Activated CD8-positive, alpha-beta memory T cell treated with anti-CD3 and anti-CD28 coated beads for 36 hours (primary cell): Measurements from ENCODE around the gene DPM3. TPM values are rescaled to one million over a fixed set of nuclear protein-coding genes. Genes with fewer than 3 reads are reported as not detected.

Experiments used
- CTCF ChIA-PET: fragments of 350-600 bp; sonication (Branson Sonifier 250); formaldehyde crosslinking; loops from one replicate; lab custom pipeline; 2021; ENCODE audit warnings: antibody characterized with exemption; lab: Charles Lee
- POLR2A ChIA-PET: fragments of 350-600 bp; sonication (Branson Sonifier 250); formaldehyde crosslinking; loops from one replicate; lab custom pipeline; 2021; ENCODE audit warnings: antibody characterized with exemption; lab: Charles Lee
- total RNA-seq, 2 experiments: library from RNA; stranded (reverse); gene quantifications; one replicate each; pipeline ENCODE4 v1.2.3, GENCODE V29; 2021

The DPM3 gene
- total RNA-seq, 2 experiments from 2014 or later = 31.3 to 32.0 TPM

GRCh38 chr1:155134322-155134721 lies 6.0 kb downstream of the DPM3 start:
- CTCF ChIA-PET = interaction anchor here (1.0 to 4.0 kb wide), 6 partner anchors 33 to 60 kb away, joined by 5 to 16 read pairs (median 8); partner anchors contain the start of gene KRTCAP2
- POLR2A ChIA-PET = no interaction called here

DNA sequence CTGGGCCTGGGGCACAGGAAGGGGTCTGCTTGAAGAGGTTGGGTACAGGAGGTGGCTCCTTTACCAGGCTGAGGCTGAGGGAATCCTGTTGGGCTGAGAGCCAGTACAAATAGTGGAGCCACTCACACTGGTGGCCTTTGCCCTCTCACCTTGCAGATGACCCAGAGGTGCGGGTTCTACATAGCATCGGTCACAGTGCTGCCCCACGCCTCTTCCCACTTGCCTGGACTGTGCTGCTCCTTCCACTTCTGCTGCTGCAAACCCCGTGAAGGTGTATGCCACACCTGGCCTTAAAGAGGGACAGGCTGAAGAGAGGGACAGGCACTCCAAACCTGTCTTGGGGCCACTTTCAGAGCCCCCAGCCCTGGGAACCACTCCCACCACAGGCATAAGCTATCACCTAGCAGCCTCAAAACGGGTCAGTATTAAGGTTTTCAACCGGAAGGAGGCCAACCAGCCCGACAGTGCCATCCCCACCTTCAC lies 6.5 kb downstream of the DPM3 start:
- POLR2A ChIA-PET = no interaction called here

DNA sequence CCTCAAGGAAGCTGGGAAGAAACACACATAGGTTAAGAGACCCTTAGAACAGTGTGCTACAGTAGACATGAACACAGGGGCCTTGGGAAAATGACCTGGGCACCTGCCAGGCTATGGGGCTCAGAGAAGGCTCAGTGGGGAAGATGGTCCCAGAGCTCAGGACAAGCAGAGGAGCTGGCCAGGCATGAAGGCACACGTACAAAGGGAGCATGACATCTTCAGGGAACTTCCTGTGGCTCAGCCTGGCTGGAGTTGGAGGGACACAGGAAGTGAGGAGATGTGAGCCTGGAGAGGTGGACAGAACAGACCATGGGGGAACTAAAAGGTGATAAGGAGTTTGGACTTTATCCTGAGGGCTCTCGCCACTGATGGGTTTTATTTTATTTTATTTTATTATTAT lies 8.5 kb downstream of the DPM3 start:
- CTCF ChIA-PET = interaction anchor here (1.2 kb wide), 1 partner anchor 41 kb away, joined by 3 read pairs; the partner anchor contains the start of gene KRTCAP2
- POLR2A ChIA-PET = no interaction called here

More for the DNA sequence above, 6.5 kb downstream of the DPM3 start:
- CTCF ChIA-PET = interaction anchor here (1.4 to 4.0 kb wide), 5 partner anchors 13 to 48 kb away, joined by 3 to 16 read pairs (median 8); partner anchors contain the start of gene KRTCAP2

- ChIA-PET CTCF (interaction anchor here (1.0 kb wide), 1 partner anchor 41 kb away, joined by 3 read pairs; the partner anchor contains the start of gene KRTCAP2), POLR2A (no interaction called here)
Measured at GRCh38 chr1:155131285-155131684, 9.0 kb downstream of the DPM3 start.

DNA sequence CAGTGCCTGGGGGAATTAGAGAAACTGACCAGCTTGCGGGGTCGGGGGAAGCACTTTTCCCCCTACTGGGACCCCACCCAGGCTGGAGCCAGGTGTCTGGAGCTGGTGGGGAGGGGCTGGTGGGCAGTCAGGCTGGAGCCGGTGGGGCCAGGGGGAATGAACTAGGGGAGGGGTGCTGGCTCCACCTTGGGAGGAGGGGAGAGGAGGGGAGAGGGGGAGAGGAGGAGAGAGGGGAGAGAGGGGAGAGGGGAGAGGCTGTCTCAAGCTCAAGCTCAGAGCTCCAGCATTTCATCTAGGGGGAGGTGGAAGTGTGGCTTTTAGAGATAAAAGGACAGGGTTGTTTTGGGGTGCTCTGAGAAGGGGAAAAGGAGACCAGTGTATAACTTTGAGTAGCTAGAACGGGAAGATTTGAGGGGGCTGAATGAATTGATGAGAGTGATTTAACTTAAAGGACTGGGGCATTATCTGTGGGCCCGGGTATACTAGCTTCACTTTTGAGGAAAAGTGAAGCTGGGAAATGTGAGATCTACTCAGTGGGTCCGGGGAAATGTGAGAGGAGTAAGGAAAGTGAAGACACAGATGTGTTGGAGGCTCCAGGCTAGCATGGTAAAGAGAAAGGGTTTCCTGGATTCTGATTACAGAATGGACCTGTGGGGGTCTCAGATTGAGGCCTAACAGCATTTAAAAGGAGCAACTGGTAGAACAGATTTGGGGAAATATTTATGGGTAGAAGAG lies 9.9 kb downstream of the DPM3 start:
- POLR2A ChIA-PET = no interaction called here
- CTCF ChIA-PET = interaction anchor here (0.8 to 4.4 kb wide), 4 partner anchors 37 to 42 kb away, joined by 3 to 14 read pairs (median 5); partner anchors contain the start of gene KRTCAP2

DNA sequence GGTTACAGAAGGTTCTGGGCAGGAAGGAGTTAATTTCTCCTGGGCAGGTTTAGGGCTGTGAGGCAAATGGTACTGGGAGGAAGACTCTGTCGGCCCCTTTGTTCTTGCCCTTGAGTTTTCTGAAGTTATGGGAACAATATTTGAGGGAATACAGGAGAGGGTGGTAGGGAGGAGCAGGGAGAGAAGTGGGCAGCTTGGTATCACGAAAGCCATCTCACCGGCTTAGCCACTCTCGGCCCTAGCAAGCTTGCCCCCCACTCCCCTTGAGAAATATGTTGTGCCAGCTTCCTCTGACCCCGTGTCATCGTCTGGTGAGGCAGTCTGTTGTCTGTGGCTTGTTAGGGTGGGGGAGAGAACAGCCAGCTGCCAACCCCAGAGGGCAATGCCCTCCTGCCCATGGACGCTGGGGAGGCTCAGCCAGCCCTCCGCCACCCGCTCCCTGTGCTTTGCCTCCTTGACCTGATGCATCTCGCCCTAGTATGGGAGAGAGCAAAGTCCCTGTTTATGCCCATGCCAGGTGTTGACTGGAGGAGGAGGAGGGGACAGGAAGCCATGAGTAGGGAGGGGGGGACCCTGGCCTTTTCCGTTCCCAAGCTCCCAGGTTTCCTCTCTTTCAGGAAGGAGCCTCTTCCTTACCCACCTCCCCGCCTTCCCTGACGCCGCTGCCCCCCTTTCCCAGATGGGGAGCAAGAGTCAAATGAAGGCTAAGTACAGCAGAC lies 11.4 kb downstream of the DPM3 start:
- CTCF ChIA-PET = interaction anchor here (0.7 to 4.4 kb wide), 5 partner anchors 37 to 113 kb away, joined by 3 to 14 read pairs (median 4); partner anchors contain the start of gene KRTCAP2
- POLR2A ChIA-PET = no interaction called here

DNA sequence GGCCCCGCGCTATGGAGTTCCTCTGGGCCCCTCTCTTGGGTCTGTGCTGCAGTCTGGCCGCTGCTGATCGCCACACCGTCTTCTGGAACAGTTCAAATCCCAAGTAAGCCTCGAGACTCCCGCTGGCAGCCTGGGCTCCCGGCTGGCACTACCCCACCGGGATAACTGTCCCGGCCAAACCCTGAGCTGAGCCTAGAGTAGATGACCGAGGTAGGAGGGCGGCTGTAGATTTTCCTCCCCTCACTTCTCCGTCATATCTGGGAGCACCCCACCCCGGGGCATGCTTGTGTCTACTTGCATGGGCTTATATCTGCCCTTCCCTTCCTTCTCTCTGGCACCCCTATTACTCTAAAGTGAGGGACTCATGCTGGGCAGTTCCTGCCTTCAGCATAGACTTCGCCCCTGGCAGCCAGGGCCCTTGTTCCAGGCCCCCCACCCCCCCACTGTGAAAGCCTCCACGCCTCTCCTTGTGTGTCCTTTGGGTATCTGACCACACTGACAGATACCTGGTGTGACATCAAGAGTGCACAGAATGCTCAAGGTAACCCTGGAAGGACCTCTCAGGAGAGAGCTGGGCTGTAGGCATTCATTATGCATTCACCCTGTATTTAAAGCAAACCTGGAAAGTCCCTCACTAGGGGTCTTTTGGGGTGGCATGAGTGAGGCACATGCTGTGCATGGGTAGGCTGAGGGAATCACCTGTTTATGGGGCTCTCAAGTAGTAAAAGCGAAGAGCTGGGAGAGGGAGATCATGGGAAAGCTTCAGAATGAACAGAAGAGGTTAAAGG lies 12.2 kb downstream of the DPM3 start:
- POLR2A ChIA-PET = no interaction called here

GRCh38 chr1:155127105-155127966 lies 13.0 kb downstream of the DPM3 start, which contains the start of gene EFNA1:
Gene EFNA1, plus strand, starts transcription at chr1:155127876. Its CDS starts 102 bp downstream, at chr1:155127978.
- CTCF ChIA-PET = interaction anchor here (2.5 to 4.4 kb wide), 2 partner anchors 36 to 40 kb away, joined by 8 to 14 read pairs; no protein-coding TSS in a partner anchor
- POLR2A ChIA-PET = no interaction called here

More for the DNA sequence above, 12.2 kb downstream of the DPM3 start:
- CTCF ChIA-PET = interaction anchor here (1.0 to 4.4 kb wide), 4 partner anchors 36 to 45 kb away, joined by 3 to 14 read pairs (median 6); partner anchors contain the start of gene KRTCAP2

DNA sequence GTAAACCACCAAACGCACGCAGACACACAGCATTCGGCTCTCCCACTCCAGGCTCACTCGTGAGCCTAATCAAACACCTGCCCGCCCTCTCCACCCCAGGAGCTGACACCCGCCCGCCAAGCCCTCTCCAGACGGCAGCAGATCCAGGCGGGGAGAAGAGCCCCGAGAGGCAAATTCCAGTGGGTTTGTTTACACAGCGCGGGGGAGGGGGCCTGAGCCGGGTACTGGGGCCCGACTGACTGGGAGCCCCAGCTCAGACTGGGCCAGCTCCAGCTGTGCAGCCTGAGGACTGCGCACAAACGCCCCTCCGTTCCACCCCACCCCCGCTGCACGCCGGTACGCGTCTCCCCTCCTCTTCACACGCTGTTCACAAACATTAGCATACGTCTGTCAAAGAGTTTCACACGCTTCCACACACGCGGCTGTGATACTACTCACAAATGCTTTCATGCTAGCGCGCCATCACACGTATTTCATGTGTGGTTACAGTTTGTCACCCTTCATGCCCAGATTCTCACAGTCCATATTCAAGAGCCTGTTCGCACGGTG lies 13.7 kb downstream of the DPM3 start:
- ChIA-PET POLR2A (no interaction called here), CTCF (interaction anchor here (1.6 to 4.4 kb wide), 2 partner anchors 35 to 41 kb away, joined by 4 to 14 read pairs; no protein-coding TSS in a partner anchor)

GRCh38 chr1:155125946-155126555 lies 14.3 kb downstream of the DPM3 start:
- POLR2A ChIA-PET = no interaction called here
- CTCF ChIA-PET = interaction anchor here (1.0 to 2.5 kb wide), 5 partner anchors 35 to 260 kb away, joined by 4 to 9 read pairs (median 4); partner anchors contain the start of gene KRTCAP2

DNA sequence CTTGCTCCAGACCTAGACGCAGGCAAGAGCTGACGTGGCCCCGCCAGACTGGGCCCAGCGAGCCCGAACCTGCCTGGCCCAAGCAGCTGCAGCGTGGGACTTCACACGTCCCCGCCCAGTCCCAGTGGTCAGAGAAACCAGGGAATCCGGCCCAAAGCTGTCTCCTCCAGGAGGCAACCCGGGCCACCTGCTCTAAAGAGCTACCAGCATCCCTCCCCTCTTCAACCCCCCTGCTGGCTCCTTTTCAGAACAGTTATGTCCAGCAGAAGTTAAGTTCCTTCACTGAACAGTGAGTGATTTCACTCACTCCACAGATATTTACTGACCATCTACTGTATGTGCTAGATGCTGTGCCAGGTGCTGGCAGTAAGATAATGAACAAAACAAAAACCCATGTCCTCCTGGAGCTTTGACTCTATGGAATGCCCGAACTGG lies 14.8 kb downstream of the DPM3 start:
- ChIA-PET POLR2A (no interaction called here), CTCF (interaction anchor here (1.0 to 2.5 kb wide), 5 partner anchors 34 to 260 kb away, joined by 4 to 9 read pairs (median 4); partner anchors contain the start of gene KRTCAP2)

- ChIA-PET POLR2A (no interaction called here), CTCF (interaction anchor here (1.0 to 2.5 kb wide), 5 partner anchors 33 to 259 kb away, joined by 4 to 9 read pairs (median 4); partner anchors contain the start of gene KRTCAP2)
Measured at GRCh38 chr1:155124503-155125463, 15.5 kb downstream of the DPM3 start.

DNA sequence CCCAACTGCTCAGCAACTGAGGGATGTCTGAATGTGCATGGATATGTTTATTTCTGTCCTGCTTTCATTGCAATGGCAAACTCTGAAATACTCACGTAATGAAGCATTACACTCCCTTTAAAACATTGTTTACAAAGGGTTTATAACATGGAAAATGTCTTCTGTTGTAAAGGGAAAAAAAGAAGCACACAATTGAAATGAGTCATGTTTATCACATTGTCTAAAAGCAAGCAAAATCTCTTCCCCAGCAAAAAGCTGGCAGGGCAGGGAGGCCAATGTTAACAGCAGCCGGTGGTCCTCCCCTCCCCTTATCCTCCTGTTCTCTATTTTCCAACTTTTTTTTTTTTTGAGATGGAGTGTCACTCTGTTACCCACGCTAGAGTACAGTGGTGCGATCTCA lies 16.5 kb downstream of the DPM3 start:
- ChIA-PET CTCF (interaction anchor here (0.7 to 2.5 kb wide), 2 partner anchors 44 to 370 kb away, joined by 4 to 9 read pairs; no protein-coding TSS in a partner anchor), POLR2A (no interaction called here)

GRCh38 chr1:155122308-155122707 lies 18.0 kb downstream of the DPM3 start:
- CTCF ChIA-PET = interaction anchor here (1.2 kb wide), 1 partner anchor 46 kb away, joined by 4 read pairs; no protein-coding TSS in a partner anchor

GRCh38 chr1:155121249-155121648 lies 19.1 kb downstream of the DPM3 start:
- CTCF ChIA-PET = interaction anchor here (1.1 to 1.5 kb wide), 2 partner anchors 12 to 30 kb away, joined by 3 to 6 read pairs; no protein-coding TSS in a partner anchor
- POLR2A ChIA-PET = no interaction called here

More at GRCh38 chr1:155122308-155122707, 18.0 kb downstream of the DPM3 start:
- POLR2A ChIA-PET = interaction anchor here (1.0 kb wide), 1 partner anchor 928 kb away, joined by 3 read pairs; no protein-coding TSS in a partner anchor
